Neural progenitor cell (in vitro differentiated cells): ENCODE data around the gene FAM98A. TPM values are rescaled to one million over a fixed set of nuclear protein-coding genes. Genes with fewer than 3 reads are reported as not detected.

Source experiments
- DNase-seq: peaks from one replicate; pipeline ENCODE4 v3.0.0-alpha.2; 2016; ENCODE audit warnings: low spot score
- H2AFZ ChIP-seq: fragments of 200-600 bp; sonication (generic); replicated peaks from 2 replicates; pipeline ENCODE4 v1.6.1; 2016; ENCODE audit warnings: antibody characterized with exemption
- H3F3A ChIP-seq: fragments of 200-600 bp; sonication (generic); 2 replicates; pipeline ENCODE4 v1.6.1; 2016; ENCODE audit warnings: antibody characterized with exemption, low read depth
- H3K27ac ChIP-seq: fragments of 200-600 bp; sonication (generic); 2 replicates; pipeline ENCODE4 v1.5.1; 2016; ENCODE audit warnings: mild to moderate bottlenecking
- H3K27me3 ChIP-seq: fragments of 200-600 bp; sonication (generic); 2 replicates; pipeline ENCODE4 v1.6.1; 2016; ENCODE audit warnings: mild to moderate bottlenecking, moderate library complexity
- H3K36me3 ChIP-seq: fragments of 200-600 bp; sonication (generic); 2 replicates; pipeline ENCODE4 v1.5.1; 2016
- H3K4me1 ChIP-seq: fragments of 200-600 bp; sonication (generic); 2 replicates; pipeline ENCODE4 v1.6.1; 2016; ENCODE audit warnings: mixed run types
- H3K4me2 ChIP-seq: fragments of 200-600 bp; sonication (generic); 2 replicates; pipeline ENCODE4 v1.6.1; 2016
- H3K4me3 ChIP-seq: fragments of 200-600 bp; sonication (generic); 2 replicates; pipeline ENCODE4 v1.5.1; 2016
- H3K79me2 ChIP-seq: fragments of 200-600 bp; sonication (generic); 2 replicates; pipeline ENCODE4 v1.6.1; 2016; ENCODE audit warnings: low read depth
- H3K9ac ChIP-seq: fragments of 200-600 bp; sonication (generic); 2 replicates; pipeline ENCODE4 v1.6.1; 2016
- H3K9me3 ChIP-seq: fragments of 200-600 bp; sonication (generic); 2 replicates; pipeline ENCODE4 v1.5.1; 2016; ENCODE audit warnings: low read depth
- H4K20me1 ChIP-seq: fragments of 200-600 bp; sonication (generic); 2 replicates; pipeline ENCODE4 v1.6.1; 2016; ENCODE audit warnings: low read depth
- H3K27ac Mint-ChIP-seq: 3 replicates; pipeline ENCODE4 v1.8.0; 2021; ENCODE audit warnings: mixed read lengths
- H3K27me3 Mint-ChIP-seq: 2 replicates; pipeline ENCODE4 v1.8.0; 2022; ENCODE audit warnings: low read depth, mild to moderate bottlenecking, inconsistent platforms, moderate library complexity, mixed read lengths; ENCODE audit not compliant: insufficient read depth
- H3K36me3 Mint-ChIP-seq: 3 replicates; pipeline ENCODE4 v1.8.0; 2021; ENCODE audit warnings: mixed read lengths
- H3K4me1 Mint-ChIP-seq: 3 replicates; pipeline ENCODE4 v1.8.0; 2021; ENCODE audit warnings: mixed read lengths
- H3K4me3 Mint-ChIP-seq: 3 replicates; pipeline ENCODE4 v1.8.0; 2021; ENCODE audit warnings: mild to moderate bottlenecking, moderate library complexity, mixed read lengths
- H3K9me3 Mint-ChIP-seq: 3 replicates; pipeline ENCODE4 v1.8.0; 2020; ENCODE audit warnings: mixed read lengths
- CTCF ChIP-seq: fragments of 200-600 bp; sonication (generic); IDR thresholded peaks from 2 replicates; pipeline ENCODE4 v1.5.1; 2017; ENCODE audit warnings: antibody characterized with exemption, mild to moderate bottlenecking
- EZH2 ChIP-seq: fragments of 200-600 bp; sonication (generic); IDR thresholded peaks from 2 replicates; pipeline ENCODE4 v1.6.1; 2017; ENCODE audit warnings: antibody characterized with exemption, mild to moderate bottlenecking, moderate library complexity
- EZH2phosphoT487 ChIP-seq: fragments of 200-600 bp; sonication (generic); IDR thresholded peaks from 2 replicates; pipeline ENCODE4 v1.6.1; 2017; ENCODE audit warnings: antibody characterized with exemption
- total RNA-seq: library from RNA; depleted of rRNA; stranded (reverse); fragments of >200 nt; gene quantifications from 2 replicates; pipeline ENCODE4 v1.2.3, GENCODE V29; 2015; ENCODE audit warnings: low replicate concordance

Gene FAM98A
- total RNA-seq, 1 donor from 2014 or later = 16.5 TPM

DNA sequence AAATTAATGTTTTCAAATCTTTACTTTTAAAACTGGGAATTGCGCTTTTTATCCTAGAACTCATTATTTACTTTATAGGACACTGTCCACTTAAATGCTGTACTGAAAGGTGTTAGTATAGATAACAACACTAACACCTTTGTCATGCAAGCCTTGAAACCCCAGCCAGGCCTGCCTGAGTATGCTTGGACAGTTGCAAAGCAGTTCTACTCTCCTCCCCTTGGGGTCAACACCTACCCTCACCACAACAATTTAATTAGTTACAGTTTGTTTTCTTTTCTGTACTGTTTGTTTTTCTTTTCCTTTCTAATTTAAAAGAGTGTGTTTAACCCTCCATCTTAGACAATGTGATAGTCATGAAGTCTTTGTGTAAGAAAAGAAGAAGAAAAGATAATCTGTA, 18.9 kb upstream of the FAM98A start:
- peaks cover 7% of the 10 kb centered on the region for H3K4me1 ChIP-seq
- H3K79me2 ChIP-seq = no peaks in the 10 kb centered on the region
- no peaks in the 10 kb centered on the region for H3K9me3 ChIP-seq
- Mint-ChIP-seq H3K27ac (no peak overlapping the region), H3K9me3 (peaks cover 32% of the 10 kb centered on the region), H3K4me1 (no peaks in the 10 kb centered on the region), H3K4me3 (no peak overlapping the region), H3K36me3 (peaks cover 4% of the 10 kb centered on the region), H3K27me3 (peaks cover 2% of the 10 kb centered on the region)
- H3K27ac ChIP-seq = no peak overlapping the region
- no peak for DNase-seq
- H3K9ac ChIP-seq = no peak overlapping the region
- H3K27me3 ChIP-seq = no peaks in the 10 kb centered on the region
- H3F3A ChIP-seq = no peaks in the 10 kb centered on the region
- H3K36me3 ChIP-seq = peaks cover 4% of the 10 kb centered on the region
- no peak overlapping the region for H3K4me2 ChIP-seq
- no peak for TF ChIP-seq EZH2phosphoT487
- no peak for TF ChIP-seq EZH2
- TF ChIP-seq CTCF = no peak
- no peak overlapping the region for H3K4me3 ChIP-seq
- H2AFZ ChIP-seq = no peak overlapping the region
- H4K20me1 ChIP-seq = no peaks in the 10 kb centered on the region

GRCh38 chr2:33617401-33617800, 18.3 kb upstream of the FAM98A start:
- Histone ChIP-seq H3K4me2 (no peak overlapping the region), H3K4me3 (no peak overlapping the region), H3K36me3 (peaks cover 4% of the 10 kb centered on the region), H3K27me3 (no peaks in the 10 kb centered on the region), H3K79me2 (no peaks in the 10 kb centered on the region), H3K9me3 (no peaks in the 10 kb centered on the region), H3K27ac (no peak overlapping the region), H3K9ac (no peak overlapping the region), H3K4me1 (peaks cover 7% of the 10 kb centered on the region), H2AFZ (no peak overlapping the region), H4K20me1 (no peaks in the 10 kb centered on the region), H3F3A (no peaks in the 10 kb centered on the region)
- H3K4me3 Mint-ChIP-seq = no peak overlapping the region
- TF ChIP-seq CTCF (no peak), EZH2phosphoT487 (no peak), EZH2 (no peak)
- no peak for DNase-seq
- no peak overlapping the region for H3K27ac Mint-ChIP-seq
- peaks cover 32% of the 10 kb centered on the region for H3K9me3 Mint-ChIP-seq
- H3K4me1 Mint-ChIP-seq = no peaks in the 10 kb centered on the region
- peaks cover 2% of the 10 kb centered on the region for H3K27me3 Mint-ChIP-seq
- H3K36me3 Mint-ChIP-seq = peaks cover 4% of the 10 kb centered on the region

GRCh38 chr2:33616873-33617272, 17.8 kb upstream of the FAM98A start:
- Histone ChIP-seq H2AFZ (no peak overlapping the region), H3K9me3 (no peaks in the 10 kb centered on the region), H4K20me1 (no peaks in the 10 kb centered on the region), H3K4me1 (peaks cover 7% of the 10 kb centered on the region), H3K4me2 (no peak overlapping the region), H3K27ac (no peak overlapping the region), H3K36me3 (peaks cover 4% of the 10 kb centered on the region), H3K9ac (no peak overlapping the region), H3K79me2 (no peaks in the 10 kb centered on the region), H3F3A (no peaks in the 10 kb centered on the region), H3K4me3 (no peak overlapping the region), H3K27me3 (no peaks in the 10 kb centered on the region)
- Mint-ChIP-seq H3K27ac (no peak overlapping the region), H3K4me3 (no peak overlapping the region), H3K27me3 (peaks cover 2% of the 10 kb centered on the region), H3K9me3 (peaks cover 35% of the 10 kb centered on the region), H3K4me1 (no peaks in the 10 kb centered on the region), H3K36me3 (peaks cover 4% of the 10 kb centered on the region)
- TF ChIP-seq CTCF (no peak), EZH2 (no peak), EZH2phosphoT487 (no peak)
- DNase-seq = no peak
